Osteoblast (primary cell): ENCODE data around the gene FGD1. TPM values are rescaled to one million over a fixed set of nuclear protein-coding genes. Genes with fewer than 3 reads are reported as not detected.

ENCODE experiments used
- DNase-seq: peaks from one replicate; pipeline ENCODE4 v3.0.0; 2011; ENCODE audit warnings: low spot score, mixed read lengths; ENCODE audit not compliant: insufficient read length; ENCODE audit errors: missing footprints
- H2AFZ ChIP-seq: 2 replicates; pipeline ENCODE4 v1.6.0; 2011; ENCODE audit warnings: mild to moderate bottlenecking, low read length
- H3K27ac ChIP-seq: 2 replicates; pipeline ENCODE4 v1.5.1; 2011; ENCODE audit warnings: mild to moderate bottlenecking, low read depth, low read length, moderate library complexity
- H3K27me3 ChIP-seq: 2 replicates; pipeline ENCODE4 v1.6.0; 2012; ENCODE audit warnings: mild to moderate bottlenecking, control low read depth, inconsistent platforms, low read length, moderate library complexity; ENCODE audit not compliant: insufficient read depth
- H3K36me3 ChIP-seq: 2 replicates; pipeline ENCODE4 v1.5.1; 2011; ENCODE audit warnings: mild to moderate bottlenecking, low read length, control low read depth, moderate library complexity; ENCODE audit not compliant: insufficient read depth
- H3K4me1 ChIP-seq: 2 replicates; pipeline ENCODE4 v1.5.1; 2011; ENCODE audit warnings: mild to moderate bottlenecking, low read length, control low read depth, moderate library complexity; ENCODE audit not compliant: insufficient read depth
- H3K4me2 ChIP-seq: 2 replicates; pipeline ENCODE4 v1.6.0; 2011; ENCODE audit warnings: mild to moderate bottlenecking, low read length; ENCODE audit not compliant: insufficient read depth
- H3K4me3 ChIP-seq: fragments of 200-600 bp; sonication (generic); 3 replicates; pipeline ENCODE4 v1.5.1; 2012; ENCODE audit warnings: mild to moderate bottlenecking, low read length, inconsistent platforms; ENCODE audit not compliant: insufficient read depth
- H3K79me2 ChIP-seq: 2 replicates; pipeline ENCODE4 v1.6.0; 2012; ENCODE audit warnings: mild to moderate bottlenecking, low read length, control low read depth, inconsistent platforms; ENCODE audit not compliant: insufficient read depth
- H3K9me3 ChIP-seq: 2 replicates; pipeline ENCODE4 v1.5.1; 2011; ENCODE audit warnings: low read depth, low read length, control low read depth
- H4K20me1 ChIP-seq: 2 replicates; pipeline ENCODE4 v1.6.0; 2012; ENCODE audit warnings: mild to moderate bottlenecking, low read length, control low read depth; ENCODE audit not compliant: insufficient read depth
- CTCF ChIP-seq: IDR thresholded peaks from 2 replicates; pipeline ENCODE4 v1.5.1; 2011; ENCODE audit warnings: mild to moderate bottlenecking, low read depth, low read length, moderate library complexity; ENCODE audit errors: extremely low read depth
- total RNA-seq: library from RNA; depleted of rRNA; stranded (reverse); fragments of >200 nt; gene quantifications from 2 replicates; pipeline ENCODE4 v1.2.3, GENCODE V29; 2012

The FGD1 gene
- total RNA-seq, 1 donor = 8.7 TPM

DNA sequence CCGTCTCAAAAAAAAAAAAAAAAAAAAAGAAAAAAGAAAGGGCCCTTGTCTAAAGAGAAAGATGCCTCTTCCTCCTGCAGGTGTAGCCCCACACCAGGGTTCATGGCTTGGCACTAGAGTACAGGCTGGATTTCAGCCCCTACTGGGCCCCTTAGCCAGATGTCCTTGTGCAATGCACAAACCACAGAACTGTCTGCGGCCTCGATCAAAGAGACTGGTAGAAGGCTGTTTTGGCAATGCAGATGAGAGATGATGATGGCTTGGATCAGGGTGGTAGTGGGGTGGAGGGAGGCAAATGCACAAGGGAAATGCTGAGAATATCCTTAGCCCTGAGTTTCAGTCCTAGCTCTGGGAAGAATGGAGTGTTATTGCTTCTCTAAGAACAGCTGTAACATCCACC, 82.3 kb downstream of the FGD1 start:
- Histone ChIP-seq H3K4me1 (no peaks in the 10 kb centered on the region), H3K36me3 (no peaks in the 10 kb centered on the region), H3K27me3 (no peaks in the 10 kb centered on the region), H3K27ac (no peak overlapping the region), H4K20me1 (no peaks in the 10 kb centered on the region), H3K9me3 (no peaks in the 10 kb centered on the region), H3K4me2 (no peak overlapping the region), H3K79me2 (no peaks in the 10 kb centered on the region), H3K4me3 (no peak overlapping the region), H2AFZ (no peak overlapping the region)
- no peak for DNase-seq
- TF ChIP-seq CTCF = no peak

DNA sequence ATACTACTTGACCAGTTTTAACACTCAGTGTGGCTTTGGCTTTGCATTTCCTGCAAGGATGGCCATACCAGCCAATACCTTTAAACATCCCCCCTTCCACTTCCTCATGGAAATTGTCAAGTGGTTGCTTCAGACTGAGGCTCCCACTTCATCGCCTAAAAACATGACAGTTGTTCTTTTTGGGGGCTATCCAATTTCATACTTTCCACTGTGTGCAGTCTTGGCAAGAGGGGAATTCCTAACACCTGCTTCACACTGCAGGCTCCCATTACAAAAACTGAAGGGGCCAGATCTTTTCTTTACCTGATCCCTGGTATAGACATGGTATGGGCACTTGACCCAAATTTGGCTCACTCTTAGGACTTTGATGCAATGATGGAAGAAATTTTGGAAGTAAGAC, 84.3 kb downstream of the FGD1 start:
- Histone ChIP-seq H3K27me3 (no peaks in the 10 kb centered on the region), H3K79me2 (no peaks in the 10 kb centered on the region), H3K9me3 (no peaks in the 10 kb centered on the region), H3K36me3 (no peaks in the 10 kb centered on the region), H3K4me1 (no peaks in the 10 kb centered on the region), H3K27ac (no peak overlapping the region), H3K4me3 (no peak overlapping the region), H2AFZ (no peak overlapping the region), H4K20me1 (no peaks in the 10 kb centered on the region), H3K4me2 (no peak overlapping the region)
- DNase-seq = no peak
- no peak for TF ChIP-seq CTCF

DNA sequence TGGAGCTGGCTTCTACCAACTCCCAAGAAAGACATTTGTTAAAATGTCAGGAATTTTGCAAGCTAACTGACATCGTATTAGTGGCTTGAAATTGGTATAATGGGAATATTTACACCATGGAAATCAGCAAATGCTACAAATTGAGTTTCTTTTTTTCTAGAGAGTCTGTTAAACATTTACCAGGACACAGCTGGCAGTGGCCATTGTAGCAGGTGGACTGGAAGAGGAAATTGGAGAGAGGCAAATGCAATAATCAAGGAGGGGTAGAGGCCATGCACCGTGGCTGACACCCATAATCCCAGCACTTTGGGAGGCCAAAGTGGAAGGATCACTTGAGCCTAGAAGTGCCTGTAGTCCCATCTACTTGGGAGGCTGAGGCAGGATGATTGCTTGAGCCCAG, 88.8 kb downstream of the FGD1 start:
- Histone ChIP-seq H3K36me3 (no peaks in the 10 kb centered on the region), H4K20me1 (no peaks in the 10 kb centered on the region), H3K27ac (no peak overlapping the region), H3K27me3 (no peaks in the 10 kb centered on the region), H3K4me2 (no peak overlapping the region), H3K79me2 (no peaks in the 10 kb centered on the region), H3K9me3 (no peaks in the 10 kb centered on the region), H2AFZ (no peak overlapping the region), H3K4me3 (no peak overlapping the region), H3K4me1 (no peaks in the 10 kb centered on the region)
- no peak for DNase-seq
- TF ChIP-seq CTCF = no peak

GRCh38 chrX:54397113-54397512, 98.9 kb downstream of the FGD1 start:
- H3K4me3 ChIP-seq = no peak overlapping the region
- TF ChIP-seq CTCF = no peak
- no peaks in the 10 kb centered on the region for H3K27me3 ChIP-seq
- H3K36me3 ChIP-seq = no peaks in the 10 kb centered on the region
- H3K4me1 ChIP-seq = no peaks in the 10 kb centered on the region
- no peak overlapping the region for H2AFZ ChIP-seq
- H3K79me2 ChIP-seq = no peaks in the 10 kb centered on the region
- no peak overlapping the region for H3K4me2 ChIP-seq
- no peaks in the 10 kb centered on the region for H3K9me3 ChIP-seq
- no peaks in the 10 kb centered on the region for H4K20me1 ChIP-seq
- H3K27ac ChIP-seq = no peak overlapping the region
- DNase-seq = no peak

Other genes with a start within 250 kb of the FGD1 start
- 0.88 and 1.1 TPM in 2 replicates for gene WNK3, start 138.2 kb downstream of the FGD1 start, total RNA-seq
- 9.0 and 10.0 TPM in 2 replicates for gene TSR2, start 55.8 kb downstream of the FGD1 start, total RNA-seq
- gene GNL3L, start 34.0 kb upstream of the FGD1 start, total RNA-seq = 39.5 and 39.8 TPM in 2 replicates